Keratinocyte (primary cell): Measurements from ENCODE around the gene SLC30A3. TPM values are rescaled to one million over a fixed set of nuclear protein-coding genes. Genes with fewer than 3 reads are reported as not detected.

Source experiments
- DNase-seq: peaks from one replicate; pipeline ENCODE4 v3.0.0-alpha.2; 2011; ENCODE audit warnings: low read depth, missing footprints, low spot score
- FAIRE-seq: peaks from 2 replicates; lab custom pipeline; 2011; peaks lifted over from hg19 to GRCh38; lab: Jason Lieb, UNC
- H2AFZ ChIP-seq: 2 replicates; pipeline ENCODE4 v1.6.0; 2012; ENCODE audit warnings: low read length, control low read depth, inconsistent platforms; ENCODE audit not compliant: control insufficient read depth
- H3K27ac ChIP-seq: 2 replicates; pipeline ENCODE4 v1.5.1; 2011; ENCODE audit warnings: low read length; ENCODE audit not compliant: control insufficient read depth, insufficient read depth
- H3K27me3 ChIP-seq: 3 replicates; pipeline ENCODE4 v1.6.0; 2011; ENCODE audit warnings: low read length; ENCODE audit not compliant: control insufficient read depth, insufficient read depth; ENCODE audit errors: extremely low read depth
- H3K36me3 ChIP-seq, 2 experiments: 2 replicates in 1 of 2; 3 replicates in 1 of 2; pipeline ENCODE4 v1.5.1; 2011; ENCODE audit warnings: low read length in 2 of 2, mild to moderate bottlenecking in 1 of 2; ENCODE audit not compliant: control insufficient read depth in 2 of 2, insufficient read depth in 2 of 2; ENCODE audit errors: extremely low read depth in 1 of 2
- H3K4me1 ChIP-seq: 3 replicates; pipeline ENCODE4 v1.5.1; 2011; ENCODE audit warnings: low read length; ENCODE audit not compliant: control insufficient read depth, insufficient read depth; ENCODE audit errors: extremely low read depth
- H3K4me2 ChIP-seq: 3 replicates; pipeline ENCODE4 v1.6.0; 2011; ENCODE audit warnings: low read depth, low read length; ENCODE audit not compliant: control insufficient read depth, insufficient read depth; ENCODE audit errors: extremely low read depth
- H3K4me3 ChIP-seq, 3 experiments: fragments of 200-600 bp in 1 of 3; sonication (generic) in 1 of 3; 2 replicates in 2 of 3; 3 replicates in 1 of 3; pipeline ENCODE4 v1.5.1; 2011 to 2016; ENCODE audit warnings: low read length in 3 of 3, mild to moderate bottlenecking in 3 of 3, control low read depth in 2 of 3, inconsistent platforms in 1 of 3, low read depth in 1 of 3, mixed read lengths in 1 of 3, mixed run types in 1 of 3, moderate library complexity in 1 of 3; ENCODE audit not compliant: control insufficient read depth in 2 of 3, insufficient read depth in 2 of 3; ENCODE audit errors: extremely low read depth in 1 of 3
- H3K79me2 ChIP-seq: 2 replicates; pipeline ENCODE4 v1.6.0; 2012; ENCODE audit warnings: low read length; ENCODE audit not compliant: control insufficient read depth, insufficient read depth
- H3K9ac ChIP-seq: 3 replicates; pipeline ENCODE4 v1.6.0; 2011; ENCODE audit warnings: low read length; ENCODE audit not compliant: control insufficient read depth, insufficient read depth; ENCODE audit errors: extremely low read depth
- H3K9me1 ChIP-seq: 3 replicates; pipeline ENCODE4 v1.6.0; 2011; ENCODE audit warnings: low read length; ENCODE audit not compliant: control insufficient read depth, insufficient read depth; ENCODE audit errors: extremely low read depth
- H3K9me3 ChIP-seq: 2 replicates; pipeline ENCODE4 v1.5.1; 2012; ENCODE audit warnings: low read depth, low read length; ENCODE audit not compliant: control insufficient read depth
- H4K20me1 ChIP-seq: 3 replicates; pipeline ENCODE4 v1.6.0; 2011; ENCODE audit warnings: low read length; ENCODE audit not compliant: control insufficient read depth, insufficient read depth; ENCODE audit errors: extremely low read depth
- EZH2 ChIP-seq: IDR thresholded peaks from one replicate; pipeline ENCODE4 v1.6.1; 2012; ENCODE audit warnings: inconsistent platforms, mild to moderate bottlenecking, low read length, moderate library complexity
- dilution Hi-C: fragments of 300-500 bp; cut with MboI; formaldehyde crosslinking; loops from one replicate; pipeline ENCODE4 v1.7.0; 2020; ENCODE audit warnings: low sequenced_read_pairs; ENCODE audit not compliant: extremely low pct_ligation_motif_present
- polyA plus RNA-seq, 5 experiments: library from polyadenylated mRNA; depleted of rRNA in 3 of 5; stranded (reverse) in 3 of 5; stranded (forward) in 1 of 5; unstranded in 1 of 5; fragments of >200 nt; gene quantifications; 1 replicate in 1 of 5; 2 replicates in 3 of 5; 3 replicates in 1 of 5; pipeline versions ENCODE4 v1.2.1 to v1.2.3, GENCODE V29; 2011 to 2012; ENCODE audit warnings: missing spikeins in 2 of 5, low read depth in 1 of 5, low replicate concordance in 1 of 5
- TF ChIP-seq, protein P1 (sequence below), 3 experiments: IDR thresholded peaks in 1 of 3; conservative IDR thresholded peaks in 1 of 3; optimal IDR thresholded peaks in 1 of 3; 2 replicates in 2 of 3; 3 replicates in 1 of 3; pipeline versions ENCODE3 to v1.5.1; 2011; ENCODE audit warnings: low read length in 3 of 3, mild to moderate bottlenecking in 3 of 3, moderate library complexity in 2 of 3, control low read depth in 1 of 3, inconsistent platforms in 1 of 3; ENCODE audit not compliant: insufficient read depth in 2 of 3; ENCODE audit errors: extremely low read depth in 1 of 3

Gene SLC30A3
- polyA plus RNA-seq, 1 donor (not counting 4 experiments of a cell fraction or from before 2014, with no cell fraction given), result not detected

DNA sequence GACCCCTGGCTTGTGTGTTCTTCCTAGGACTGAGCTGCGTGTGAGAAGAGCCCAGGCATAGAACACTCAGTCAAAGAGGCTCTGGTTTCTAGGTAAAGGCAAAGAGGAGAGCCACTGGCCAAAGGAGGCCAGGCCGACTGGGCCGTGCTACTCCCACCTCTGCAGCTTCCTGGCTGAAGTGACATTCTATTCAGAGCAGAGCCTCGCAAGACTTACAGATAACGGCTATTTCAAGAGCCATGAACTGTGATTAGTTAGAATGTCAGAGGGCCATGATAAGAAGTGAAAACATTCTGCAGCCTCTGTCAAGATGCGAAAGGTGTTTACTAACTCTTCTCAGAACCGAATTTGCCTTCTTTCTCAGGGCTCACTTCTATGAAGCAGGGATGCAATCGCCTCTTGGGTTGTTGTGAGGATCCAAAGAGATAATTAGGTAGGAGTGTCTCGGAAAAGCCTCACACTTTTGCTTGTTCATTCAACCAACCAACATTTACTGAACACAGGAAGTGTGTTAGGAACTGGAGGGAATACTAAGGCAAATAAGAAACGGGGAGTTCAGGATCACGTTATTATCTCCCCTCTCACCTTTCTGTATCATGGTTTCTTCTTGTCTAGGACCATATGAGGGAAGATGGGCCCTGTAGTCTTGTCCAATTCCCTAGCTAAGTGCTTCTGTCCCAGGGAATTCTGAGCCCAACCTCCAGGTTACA is 8.9 kb upstream of the SLC30A3 start:
- Histone ChIP-seq H3K9me1 (no peaks in the 10 kb centered on the region), H3K4me2 (no peak overlapping the region), H2AFZ (no peak overlapping the region), H3K36me3 (no peaks in the 10 kb centered on the region), H3K27me3 (peaks cover 6% of the 10 kb centered on the region), H3K9me3 (no peaks in the 10 kb centered on the region), H3K79me2 (no peaks in the 10 kb centered on the region), H3K27ac (no peak overlapping the region), H3K9ac (no peak overlapping the region), H3K4me3 (no peak overlapping the region), H3K4me1 (no peaks in the 10 kb centered on the region), H4K20me1 (no peaks in the 10 kb centered on the region)
- DNase-seq (no peak), FAIRE-seq (no peak)
- no peak for TF ChIP-seq EZH2
- TF ChIP-seq, protein P1, sequence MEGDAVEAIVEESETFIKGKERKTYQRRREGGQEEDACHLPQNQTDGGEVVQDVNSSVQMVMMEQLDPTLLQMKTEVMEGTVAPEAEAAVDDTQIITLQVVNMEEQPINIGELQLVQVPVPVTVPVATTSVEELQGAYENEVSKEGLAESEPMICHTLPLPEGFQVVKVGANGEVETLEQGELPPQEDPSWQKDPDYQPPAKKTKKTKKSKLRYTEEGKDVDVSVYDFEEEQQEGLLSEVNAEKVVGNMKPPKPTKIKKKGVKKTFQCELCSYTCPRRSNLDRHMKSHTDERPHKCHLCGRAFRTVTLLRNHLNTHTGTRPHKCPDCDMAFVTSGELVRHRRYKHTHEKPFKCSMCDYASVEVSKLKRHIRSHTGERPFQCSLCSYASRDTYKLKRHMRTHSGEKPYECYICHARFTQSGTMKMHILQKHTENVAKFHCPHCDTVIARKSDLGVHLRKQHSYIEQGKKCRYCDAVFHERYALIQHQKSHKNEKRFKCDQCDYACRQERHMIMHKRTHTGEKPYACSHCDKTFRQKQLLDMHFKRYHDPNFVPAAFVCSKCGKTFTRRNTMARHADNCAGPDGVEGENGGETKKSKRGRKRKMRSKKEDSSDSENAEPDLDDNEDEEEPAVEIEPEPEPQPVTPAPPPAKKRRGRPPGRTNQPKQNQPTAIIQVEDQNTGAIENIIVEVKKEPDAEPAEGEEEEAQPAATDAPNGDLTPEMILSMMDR (optimal IDR thresholded peaks at IDR 0.05 in 1 of 3, IDR thresholded peaks at IDR 0.05 in 1 of 3, conservative IDR thresholded peaks at IDR 0.05 in 1 of 3; ENCODE audit: extremely low read depth in 1 of 3, insufficient read depth in 2 of 3, low read length in 3 of 3), result no peak
- dilution Hi-C loops, result no loop called here

DNA sequence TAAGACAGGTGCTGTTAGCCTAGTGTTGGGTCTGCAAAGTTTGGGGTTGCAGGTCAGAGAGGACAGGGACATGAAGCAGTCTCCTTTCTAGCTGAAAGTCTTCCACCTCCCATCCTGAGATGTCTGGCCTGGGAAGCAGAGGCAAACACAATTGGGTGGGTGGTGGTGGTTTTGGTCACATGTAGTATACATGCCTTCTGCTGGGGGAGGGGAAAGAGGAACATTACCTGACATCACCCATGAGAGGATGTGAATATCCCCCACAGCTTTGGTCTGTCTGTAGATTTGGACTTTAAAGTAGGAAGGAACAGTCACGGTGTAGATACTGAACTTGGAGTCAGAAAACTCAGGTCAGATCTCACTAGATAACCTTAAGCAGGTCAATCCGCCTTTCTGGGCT is 7.8 kb upstream of the SLC30A3 start:
- no peak for TF ChIP-seq EZH2
- TF ChIP-seq, protein P1 (optimal IDR thresholded peaks at IDR 0.05 in 1 of 3, IDR thresholded peaks at IDR 0.05 in 1 of 3, conservative IDR thresholded peaks at IDR 0.05 in 1 of 3; ENCODE audit: extremely low read depth in 1 of 3, insufficient read depth in 2 of 3, low read length in 3 of 3), result no peak
- no peak for FAIRE-seq
- dilution Hi-C loops, result no loop called here

More for the DNA sequence above, 7.8 kb upstream of the SLC30A3 start:
- no peak for DNase-seq
- no peak overlapping the region for H3K9ac ChIP-seq
- H2AFZ ChIP-seq, result no peak overlapping the region
- no peaks in the 10 kb centered on the region for H4K20me1 ChIP-seq
- H3K79me2 ChIP-seq, result no peaks in the 10 kb centered on the region
- no peaks in the 10 kb centered on the region for H3K9me3 ChIP-seq
- no peak overlapping the region for H3K4me3 ChIP-seq
- peaks cover 13% of the 10 kb centered on the region for H3K27me3 ChIP-seq
- no peak overlapping the region for H3K4me2 ChIP-seq
- H3K27ac ChIP-seq, result no peak overlapping the region
- H3K9me1 ChIP-seq, result no peaks in the 10 kb centered on the region
- H3K36me3 ChIP-seq, result no peaks in the 10 kb centered on the region
- H3K4me1 ChIP-seq, result no peaks in the 10 kb centered on the region
